Natural killer cell treated with Interleukin-12 subunit alpha and Interleukin-12 subunit beta and Interleukin-15 and Interleukin-18, amount 100 ng/mL, for 72 hours (primary cell): ENCODE data around the gene GARIN3. TPM values are rescaled to one million over a fixed set of nuclear protein-coding genes. Genes with fewer than 3 reads are reported as not detected.
A peak's percentile ranks its signal among the peaks of the same experiment; 100 is the strongest.

Experiments
- ATAC-seq, 2 donors: fragments of 150-1000 bp; cut with Tn5 transposase in 1 of 2; sonication (Bioruptor Pico), chemical (Tn5 transposase) in 1 of 2; 2 replicates each; pipeline ENCODE4 v1.10.0; 2021
- DNase-seq: peaks from one replicate; pipeline ENCODE4 v3.0.0; 2022; ENCODE audit warnings: low spot score
- H3K27ac Mint-ChIP-seq, 2 donors: 1 replicate in 1 of 2; 2 replicates in 1 of 2; pipeline ENCODE4 v1.8.0; 2022; ENCODE audit warnings: mixed read lengths in 2 of 2, mild to moderate bottlenecking in 1 of 2, moderate library complexity in 1 of 2
- H3K27me3 Mint-ChIP-seq, 2 donors: 1 replicate in 1 of 2; 2 replicates in 1 of 2; pipeline ENCODE4 v1.8.0; 2022; ENCODE audit warnings: mixed read lengths in 2 of 2
- H3K36me3 Mint-ChIP-seq: one replicate; pipeline ENCODE4 v1.8.0; 2022; ENCODE audit warnings: mixed read lengths
- H3K4me1 Mint-ChIP-seq, 2 donors: 1 replicate in 1 of 2; 2 replicates in 1 of 2; pipeline ENCODE4 v1.8.0; 2022; ENCODE audit warnings: low read depth in 2 of 2, mixed read lengths in 2 of 2, mild to moderate bottlenecking in 1 of 2
- H3K4me3 Mint-ChIP-seq: one replicate; pipeline ENCODE4 v1.8.0; 2022; ENCODE audit warnings: mixed read lengths
- H3K9me3 Mint-ChIP-seq: 2 replicates; pipeline ENCODE4 v1.8.0; 2022; ENCODE audit warnings: mixed read lengths
- total RNA-seq, 2 donors: library from RNA; stranded (reverse); gene quantifications; one replicate each; pipeline ENCODE4 v1.2.3, GENCODE V29; 2022

The GARIN3 gene
- total RNA-seq, 2 donors from 2014 or later = not detected

DNA sequence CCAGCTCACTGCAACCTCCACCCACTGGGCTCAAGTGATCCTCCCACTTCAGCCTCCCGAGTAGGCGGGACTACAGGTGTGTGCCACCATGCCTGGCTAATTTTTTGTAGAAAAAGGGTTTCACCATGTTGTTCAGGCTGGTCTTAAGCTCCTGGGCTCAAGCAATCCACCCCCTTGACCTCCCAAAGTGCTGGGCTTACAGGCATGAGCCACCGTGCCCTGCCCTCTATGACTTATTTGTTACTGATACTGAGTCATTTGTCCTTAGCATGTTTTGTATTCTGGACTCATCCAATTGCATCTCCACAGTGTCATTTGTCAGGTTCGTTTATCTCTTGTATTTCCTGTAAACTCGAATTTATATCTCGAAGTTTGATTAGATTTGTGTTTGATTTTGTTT is 11.9 kb upstream of the GARIN3 start:
- peaks cover 34 to 40% of the 10 kb centered on the region in 2 donors for H3K4me1 Mint-ChIP-seq
- no peaks in the 10 kb centered on the region for H3K27me3 Mint-ChIP-seq
- ATAC-seq (peak in 1 of 2 donors; percentile 76), DNase-seq (no peak)
- peaks cover 28% of the 10 kb centered on the region for H3K36me3 Mint-ChIP-seq
- peak overlapping the region; percentile 97 to 98 for H3K27ac Mint-ChIP-seq
- peaks cover 4% of the 10 kb centered on the region for H3K9me3 Mint-ChIP-seq
- peak overlapping the region; percentile 98 for H3K4me3 Mint-ChIP-seq

DNA sequence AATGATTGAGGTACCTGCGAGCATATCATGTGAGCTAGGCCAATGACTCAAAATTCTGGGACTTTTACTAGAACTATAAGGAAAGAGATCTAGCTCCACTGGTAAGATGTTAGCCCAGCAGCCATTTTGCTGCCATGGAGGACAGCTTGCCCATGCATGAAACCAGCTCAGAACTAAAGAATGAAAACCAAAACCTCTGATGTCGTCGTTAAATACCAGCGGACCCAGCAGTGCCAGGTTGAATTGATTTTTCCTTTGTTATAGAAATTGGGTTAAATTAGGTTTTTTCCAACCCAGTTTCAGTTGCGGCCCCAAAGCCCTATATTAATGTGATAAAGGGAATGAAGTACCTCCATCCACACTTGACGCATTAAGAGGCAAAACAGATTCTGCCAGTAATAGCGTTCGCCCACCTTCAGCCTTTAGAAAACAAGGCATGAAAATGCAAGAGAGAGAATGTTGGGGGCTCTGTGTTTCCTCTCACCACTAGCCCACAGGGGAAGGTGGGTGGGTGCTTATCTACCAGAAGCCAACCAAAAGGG is 9.1 kb upstream of the GARIN3 start:
- H3K4me1 Mint-ChIP-seq = peaks cover 54 to 62% of the 10 kb centered on the region in 2 donors
- ATAC-seq = no peak
- peaks cover 8% of the 10 kb centered on the region for H3K36me3 Mint-ChIP-seq
- H3K27me3 Mint-ChIP-seq = no peaks in the 10 kb centered on the region
- H3K27ac Mint-ChIP-seq = peak overlapping the region; percentile 45 to 86
- DNase-seq = no peak
- peaks cover 9% of the 10 kb centered on the region for H3K9me3 Mint-ChIP-seq
- H3K4me3 Mint-ChIP-seq = no peak overlapping the region

- H3K36me3 Mint-ChIP-seq = no peaks in the 10 kb centered on the region
Observed at GRCh38 chr5:157172403-157172802, 6.3 kb upstream of the GARIN3 start.

GRCh38 chr5:157168286-157168685 is 2.2 kb upstream of the GARIN3 start:
- Mint-ChIP-seq H3K36me3 (no peaks in the 10 kb centered on the region), H3K27me3 (no peaks in the 10 kb centered on the region), H3K4me1 (peaks cover 40 to 44% of the 10 kb centered on the region in 2 donors), H3K9me3 (peaks cover 5% of the 10 kb centered on the region), H3K27ac (peak overlapping the region in 1 of 2 donors; percentile 91), H3K4me3 (no peak overlapping the region)
- DNase-seq (no peak), ATAC-seq (no peak)

More at GRCh38 chr5:157172403-157172802, 6.3 kb upstream of the GARIN3 start:
- Mint-ChIP-seq H3K9me3 (peaks cover 5% of the 10 kb centered on the region), H3K27ac (peak overlapping the region; percentile 66 to 96), H3K27me3 (no peaks in the 10 kb centered on the region), H3K4me1 (peaks cover 28 to 42% of the 10 kb centered on the region in 2 donors), H3K4me3 (peak overlapping the region; percentile 84)
- DNase-seq (peak; percentile 89), ATAC-seq (peak; percentile 98 to 99)

- no peak for DNase-seq
- peak overlapping the region; percentile 63 to 91 for H3K27ac Mint-ChIP-seq
- H3K4me1 Mint-ChIP-seq = peaks cover 31 to 35% of the 10 kb centered on the region in 2 donors
- H3K9me3 Mint-ChIP-seq = peaks cover 5% of the 10 kb centered on the region
- H3K36me3 Mint-ChIP-seq = no peaks in the 10 kb centered on the region
- peak overlapping the region; percentile 62 for H3K4me3 Mint-ChIP-seq
- ATAC-seq = peak; percentile 23 to 55
- H3K27me3 Mint-ChIP-seq = peaks cover 0 to 5% of the 10 kb centered on the region in 2 donors
Observed at GRCh38 chr5:157167214-157167621, 1.2 kb upstream of the GARIN3 start.

DNA sequence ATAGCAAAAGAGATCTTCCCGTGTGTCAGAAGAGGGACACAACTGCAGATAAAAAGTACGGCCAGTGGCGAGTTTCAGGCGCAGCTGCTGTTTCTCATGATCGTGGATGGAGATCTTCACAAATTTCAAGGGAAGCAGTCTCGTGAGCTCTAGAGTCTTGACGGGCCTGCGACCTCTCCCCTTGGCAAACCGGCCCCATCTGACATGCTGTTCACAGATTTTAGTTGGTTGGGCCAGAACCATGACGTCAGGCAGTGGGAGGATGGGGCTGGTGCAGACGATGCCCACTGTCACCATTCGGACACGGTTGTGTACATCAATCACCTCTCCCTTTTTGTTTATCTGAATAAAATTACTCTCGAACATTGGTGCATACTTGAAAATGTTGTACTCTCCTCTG is 396 bp downstream of the GARIN3 start:
- peaks cover 17 to 22% of the 10 kb centered on the region in 2 donors for H3K4me1 Mint-ChIP-seq
- peak overlapping the region in 1 of 2 donors; percentile 91 for H3K27ac Mint-ChIP-seq
- DNase-seq (no peak), ATAC-seq (no peak)
- H3K27me3 Mint-ChIP-seq = peaks cover 0 to 5% of the 10 kb centered on the region in 2 donors
- no peaks in the 10 kb centered on the region for H3K36me3 Mint-ChIP-seq
- H3K9me3 Mint-ChIP-seq = peaks cover under 1% of the 10 kb centered on the region
- no peak overlapping the region for H3K4me3 Mint-ChIP-seq

DNA sequence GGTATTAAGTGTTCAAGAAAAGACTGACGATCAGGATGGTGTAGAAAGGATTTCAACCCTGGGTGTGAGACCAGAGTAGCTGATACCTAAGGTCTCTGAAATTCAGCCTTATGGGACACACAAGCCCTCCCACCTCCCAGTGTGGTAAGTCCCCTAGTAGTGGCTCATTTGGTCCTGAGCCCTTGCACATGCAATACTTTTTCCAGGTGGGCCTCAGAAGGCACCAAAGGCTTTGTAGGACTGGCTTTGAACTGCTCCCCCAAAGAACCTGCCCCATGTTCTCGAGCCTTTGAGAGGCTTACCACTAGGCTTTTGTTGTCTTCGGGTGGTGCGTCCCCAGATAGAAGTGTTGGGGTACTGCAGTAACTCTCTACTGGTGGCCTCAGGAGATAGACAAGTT is 803 bp downstream of the GARIN3 start:
- ATAC-seq (no peak), DNase-seq (no peak)
- H3K27me3 Mint-ChIP-seq = peaks cover 0 to 5% of the 10 kb centered on the region in 2 donors
- no peaks in the 10 kb centered on the region for H3K9me3 Mint-ChIP-seq
- H3K4me1 Mint-ChIP-seq = peaks cover 14 to 18% of the 10 kb centered on the region in 2 donors
- H3K36me3 Mint-ChIP-seq = no peaks in the 10 kb centered on the region
- H3K4me3 Mint-ChIP-seq = no peak overlapping the region
- peak overlapping the region in 1 of 2 donors; percentile 91 for H3K27ac Mint-ChIP-seq

DNA sequence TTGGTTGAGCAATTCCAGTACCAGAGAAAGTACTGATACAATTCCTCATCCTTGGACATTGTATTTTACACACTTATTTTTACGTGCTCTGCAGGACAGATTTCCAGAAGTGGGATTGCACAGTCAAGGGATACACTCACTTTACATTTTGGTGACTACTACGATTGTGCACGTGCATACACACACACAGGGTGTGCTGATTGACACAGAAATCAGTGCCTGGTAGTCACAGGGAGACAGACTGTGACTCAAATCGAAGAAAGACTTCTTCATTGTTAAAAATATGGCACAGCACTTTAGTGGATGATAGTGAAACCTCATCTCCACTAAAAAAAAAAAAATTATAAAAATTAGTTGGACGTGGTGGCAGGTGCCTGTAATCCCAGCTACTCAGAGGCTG is 1.5 kb downstream of the GARIN3 start:
- Mint-ChIP-seq H3K27me3 (peaks cover 0 to 5% of the 10 kb centered on the region in 2 donors), H3K9me3 (no peaks in the 10 kb centered on the region), H3K4me1 (peaks cover 20 to 22% of the 10 kb centered on the region in 2 donors), H3K36me3 (no peaks in the 10 kb centered on the region), H3K27ac (peak overlapping the region in 1 of 2 donors; percentile 43), H3K4me3 (no peak overlapping the region)
- DNase-seq (no peak), ATAC-seq (no peak)

GRCh38 chr5:157162919-157163510 is 3.0 kb downstream of the GARIN3 start:
- Mint-ChIP-seq H3K27ac (peak overlapping the region; percentile 15 to 43), H3K4me3 (no peak overlapping the region), H3K27me3 (peaks cover 0 to 5% of the 10 kb centered on the region in 2 donors), H3K36me3 (no peaks in the 10 kb centered on the region), H3K4me1 (peaks cover 25 to 27% of the 10 kb centered on the region in 2 donors), H3K9me3 (no peaks in the 10 kb centered on the region)
- no peak for ATAC-seq
- DNase-seq = no peak

DNA sequence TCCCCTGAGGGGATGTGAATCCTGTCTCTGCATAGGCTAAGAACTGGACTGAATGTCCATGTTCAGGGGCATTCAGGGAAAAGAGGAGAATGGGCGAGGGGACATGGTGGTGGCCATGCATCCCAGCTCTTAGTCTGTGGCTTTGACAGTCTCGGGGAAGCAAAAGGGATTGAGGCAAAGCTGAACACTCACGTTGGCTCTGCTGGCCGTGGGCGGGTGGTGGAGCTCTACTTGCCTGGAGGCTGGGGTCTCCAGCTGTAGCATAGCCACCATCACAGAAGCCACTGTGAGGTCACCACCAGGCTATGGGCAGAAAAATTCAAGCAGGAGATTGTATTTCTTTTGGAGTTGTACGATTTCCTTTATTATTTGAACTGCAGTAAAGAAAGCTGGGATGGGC is 4.1 kb downstream of the GARIN3 start:
- no peak for DNase-seq
- Mint-ChIP-seq H3K27me3 (peaks cover 0 to 5% of the 10 kb centered on the region in 2 donors), H3K4me1 (peaks cover 22 to 24% of the 10 kb centered on the region in 2 donors), H3K9me3 (no peaks in the 10 kb centered on the region), H3K4me3 (no peak overlapping the region), H3K36me3 (no peaks in the 10 kb centered on the region), H3K27ac (no peak overlapping the region)
- no peak for ATAC-seq

DNA sequence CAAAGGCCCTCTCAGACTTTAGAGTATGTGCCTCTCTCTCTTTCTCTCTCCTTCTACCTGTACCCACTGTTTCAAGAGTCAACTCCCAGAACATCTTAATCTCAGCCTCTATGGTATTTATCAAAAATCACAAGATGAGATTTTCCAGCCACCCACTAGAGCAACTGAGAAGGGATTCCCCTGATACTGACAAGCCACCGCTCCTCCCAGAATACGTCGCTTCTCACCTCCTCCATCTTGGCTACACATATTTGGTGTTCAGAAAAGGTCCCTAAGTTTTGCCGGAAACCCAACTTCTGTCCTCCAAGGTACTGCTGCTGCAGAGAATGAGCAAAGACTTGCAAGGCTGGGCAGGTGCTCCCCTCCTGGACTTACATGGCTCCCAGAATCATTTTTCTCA is 6.1 kb downstream of the GARIN3 start:
- H3K4me1 Mint-ChIP-seq = peaks cover 25 to 29% of the 10 kb centered on the region in 2 donors
- no peaks in the 10 kb centered on the region for H3K36me3 Mint-ChIP-seq
- no peaks in the 10 kb centered on the region for H3K9me3 Mint-ChIP-seq
- DNase-seq (no peak), ATAC-seq (no peak)
- peaks cover 0 to 5% of the 10 kb centered on the region in 2 donors for H3K27me3 Mint-ChIP-seq
- peak overlapping the region; percentile 24 to 26 for H3K27ac Mint-ChIP-seq
- peak overlapping the region; percentile 21 for H3K4me3 Mint-ChIP-seq

DNA sequence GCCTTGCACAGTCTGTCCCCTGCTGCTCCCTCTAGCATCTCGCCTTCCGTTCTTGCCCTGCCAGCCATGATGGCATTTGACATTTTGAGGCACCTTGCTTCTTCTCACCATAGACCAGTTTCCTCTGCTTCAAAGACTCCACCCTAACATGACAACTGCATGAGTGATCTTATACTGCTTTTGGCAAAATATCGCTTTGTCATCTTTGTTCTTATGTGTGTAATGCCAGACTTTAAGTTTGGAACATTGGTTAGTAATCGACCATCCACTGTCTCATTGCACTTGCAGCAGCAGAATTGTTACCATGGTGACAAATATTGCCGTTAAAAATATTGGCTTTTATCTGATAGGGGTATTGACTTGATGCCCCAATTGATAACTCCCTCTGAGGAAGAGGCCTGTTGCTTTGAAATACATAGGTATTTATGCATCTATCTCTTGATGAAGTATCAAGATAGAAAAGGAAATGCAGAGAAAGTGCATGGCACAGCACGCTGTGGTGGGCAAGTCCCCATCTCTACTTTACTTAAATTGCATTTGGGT is 6.8 kb downstream of the GARIN3 start:
- Mint-ChIP-seq H3K9me3 (no peaks in the 10 kb centered on the region), H3K27ac (peak overlapping the region; percentile 24 to 26), H3K4me1 (peaks cover 31 to 35% of the 10 kb centered on the region in 2 donors), H3K36me3 (no peaks in the 10 kb centered on the region), H3K27me3 (peaks cover 0 to 5% of the 10 kb centered on the region in 2 donors), H3K4me3 (no peak overlapping the region)
- DNase-seq = no peak
- peak in 1 of 2 donors; percentile 46 for ATAC-seq

- ATAC-seq (no peak), DNase-seq (no peak)
- no peaks in the 10 kb centered on the region for H3K27me3 Mint-ChIP-seq
- no peaks in the 10 kb centered on the region for H3K9me3 Mint-ChIP-seq
- H3K4me3 Mint-ChIP-seq = no peak overlapping the region
- H3K4me1 Mint-ChIP-seq = peaks cover 39 to 46% of the 10 kb centered on the region in 2 donors
- peak overlapping the region in 1 of 2 donors; percentile 66 for H3K27ac Mint-ChIP-seq
- no peaks in the 10 kb centered on the region for H3K36me3 Mint-ChIP-seq
Observed at GRCh38 chr5:157157293-157157891, 8.7 kb downstream of the GARIN3 start.

DNA sequence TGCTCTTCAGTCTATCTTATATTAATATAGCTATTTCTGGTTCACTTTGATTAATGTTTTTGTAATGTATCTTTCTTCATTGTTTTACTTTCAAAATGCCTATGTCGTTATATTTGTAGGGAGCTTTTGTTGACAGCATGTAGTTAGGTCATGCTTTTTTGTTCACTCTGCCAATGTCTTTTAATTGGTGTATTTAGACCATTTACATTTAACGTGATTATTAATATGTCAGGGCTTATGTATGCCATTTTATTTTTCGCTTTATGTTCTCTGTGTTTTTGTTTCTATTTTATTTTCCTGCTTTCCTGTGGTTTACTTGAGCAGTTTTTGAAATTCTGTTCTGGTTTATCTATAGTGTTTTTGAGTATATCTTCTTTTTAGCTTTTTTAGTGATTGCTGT is 10.8 kb downstream of the GARIN3 start:
- Mint-ChIP-seq H3K9me3 (no peaks in the 10 kb centered on the region), H3K4me1 (peaks cover 43 to 54% of the 10 kb centered on the region in 2 donors), H3K4me3 (peak overlapping the region; percentile 75), H3K27ac (peak overlapping the region; percentile 72 to 94), H3K36me3 (no peaks in the 10 kb centered on the region), H3K27me3 (no peaks in the 10 kb centered on the region)
- ATAC-seq = no peak
- DNase-seq = no peak
